ENCODE measurements around the gene REEP1.

Gene REEP1

DNA sequence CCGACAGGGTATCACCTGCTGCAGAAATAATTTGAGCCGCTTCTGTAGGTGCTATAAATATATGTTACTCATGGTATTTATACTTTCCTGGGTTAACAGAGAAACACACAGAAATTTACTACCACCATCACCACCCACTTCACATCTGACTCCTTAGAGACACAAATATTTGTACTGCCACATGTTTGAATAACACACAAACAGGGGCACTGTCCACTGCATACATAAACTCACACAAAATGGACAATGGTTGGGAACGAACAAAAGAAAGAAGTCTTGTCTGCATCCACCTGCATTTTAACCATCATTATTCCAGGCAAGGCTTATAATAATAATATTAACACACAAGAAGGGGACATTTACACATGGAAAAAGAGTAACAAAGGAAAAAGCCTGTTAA lies 166.1 kb downstream of the REEP1 start:
- CTCF ChIA-PET, result no interaction called here
- TF ChIP-seq HDGF (IDR thresholded peaks at IDR 0.05; ENCODE audit: borderline replicate concordance), result no peak
- POLR2A ChIA-PET, result no interaction called here
- DNase-seq (ENCODE audit: extremely low spot score), result no peak

GRCh38 chr2:86170449-86170848 lies 167.0 kb downstream of the REEP1 start:
- POLR2A ChIA-PET, result no interaction called here
- CTCF ChIA-PET, result no interaction called here
- DNase-seq (ENCODE audit: extremely low spot score), result no peak
- TF ChIP-seq ZNF384 (IDR thresholded peaks at IDR 0.05) (no peak), NFRKB (IDR thresholded peaks at IDR 0.05) (no peak)

Measured in HEK293T (cell line).